Activated T-helper 1 cell treated with anti-CD3 and anti-CD28 coated beads, Interleukin-12 subunit alpha, Interleukin-12 subunit beta, Interleukin-2, Interleukin-4 antibody, amounts not matched to agents 30 ng/mL and 10 ng/mL and 1 ng/mL, durations not matched to agents 14 hours and 24 hours and 36 hours (primary cell): Measurements from ENCODE around the gene ROBO2. TPM values are rescaled to one million over a fixed set of nuclear protein-coding genes. Genes with fewer than 3 reads are reported as not detected.

Experiments used
- DNase-seq: peaks from one replicate; pipeline ENCODE4 v3.0.0; 2021; ENCODE audit warnings: low spot score
- H3K27ac Mint-ChIP-seq: one replicate; pipeline ENCODE4 v1.8.0; 2021; ENCODE audit warnings: mild to moderate bottlenecking, mixed read lengths
- H3K27me3 Mint-ChIP-seq: one replicate; pipeline ENCODE4 v1.8.0; 2022; ENCODE audit warnings: mild to moderate bottlenecking, moderate library complexity, mixed read lengths; ENCODE audit not compliant: insufficient read depth
- H3K36me3 Mint-ChIP-seq: one replicate; pipeline ENCODE4 v1.8.0; 2021; ENCODE audit warnings: low read depth, mixed read lengths
- H3K4me1 Mint-ChIP-seq: one replicate; pipeline ENCODE4 v1.8.0; 2021; ENCODE audit warnings: low read depth, mixed read lengths
- H3K4me3 Mint-ChIP-seq: one replicate; pipeline ENCODE4 v1.8.0; 2021; ENCODE audit warnings: mild to moderate bottlenecking, moderate library complexity, mixed read lengths
- H3K9me3 Mint-ChIP-seq: one replicate; pipeline ENCODE4 v1.8.0; 2021; ENCODE audit warnings: mixed read lengths
- intact Hi-C: fragments of 100-400 bp; cut with micrococcal nuclease; formaldehyde crosslinking; loops from one replicate; pipeline ENCODE4 v1.15.1; 2024
- total RNA-seq: library from RNA; stranded (reverse); gene quantifications from 2 replicates; pipeline ENCODE4 v1.2.3, GENCODE V29; 2022

The ROBO2 gene
- total RNA-seq, 1 donor from 2014 or later, result not detected

- Mint-ChIP-seq H3K36me3 (no peaks in the 10 kb centered on the region), H3K9me3 (peaks cover 15% of the 10 kb centered on the region), H3K27me3 (no peaks in the 10 kb centered on the region), H3K4me1 (no peaks in the 10 kb centered on the region), H3K4me3 (no peak overlapping the region), H3K27ac (no peak overlapping the region)
- intact Hi-C loops, result no loop called here
- no peak for DNase-seq
Observed at GRCh38 chr3:77599948-77600347, 560.0 kb downstream of the ROBO2 start.

GRCh38 chr3:77601823-77602415, 562.0 kb downstream of the ROBO2 start:
- DNase-seq, result no peak
- Mint-ChIP-seq H3K4me3 (no peak overlapping the region), H3K27me3 (no peaks in the 10 kb centered on the region), H3K36me3 (no peaks in the 10 kb centered on the region), H3K9me3 (peaks cover 14% of the 10 kb centered on the region), H3K27ac (no peak overlapping the region), H3K4me1 (no peaks in the 10 kb centered on the region)
- intact Hi-C loops, result no loop called here

GRCh38 chr3:77602722-77603121, 562.8 kb downstream of the ROBO2 start:
- Mint-ChIP-seq H3K4me1 (no peaks in the 10 kb centered on the region), H3K36me3 (no peaks in the 10 kb centered on the region), H3K9me3 (peaks cover 14% of the 10 kb centered on the region), H3K27me3 (no peaks in the 10 kb centered on the region), H3K27ac (no peak overlapping the region), H3K4me3 (no peak overlapping the region)
- DNase-seq, result no peak
- intact Hi-C loops, result no loop called here

- no peak for DNase-seq
- Mint-ChIP-seq H3K9me3 (peaks cover 17% of the 10 kb centered on the region), H3K4me3 (no peak overlapping the region), H3K36me3 (no peaks in the 10 kb centered on the region), H3K4me1 (no peaks in the 10 kb centered on the region), H3K27me3 (no peaks in the 10 kb centered on the region), H3K27ac (no peak overlapping the region)
- intact Hi-C loops, result no loop called here
Observed at GRCh38 chr3:77605308-77605707, 565.4 kb downstream of the ROBO2 start.

- Mint-ChIP-seq H3K4me1 (no peaks in the 10 kb centered on the region), H3K27me3 (no peaks in the 10 kb centered on the region), H3K36me3 (no peaks in the 10 kb centered on the region), H3K4me3 (no peak overlapping the region), H3K9me3 (peaks cover 17% of the 10 kb centered on the region), H3K27ac (no peak overlapping the region)
- intact Hi-C loops, result no loop called here
- DNase-seq, result no peak
Observed at GRCh38 chr3:77605865-77606264, 566.0 kb downstream of the ROBO2 start.

GRCh38 chr3:77606372-77606771, 566.5 kb downstream of the ROBO2 start:
- no peaks in the 10 kb centered on the region for H3K4me1 Mint-ChIP-seq
- peaks cover 17% of the 10 kb centered on the region for H3K9me3 Mint-ChIP-seq
- H3K27me3 Mint-ChIP-seq, result no peaks in the 10 kb centered on the region
- no peak for DNase-seq
- no peaks in the 10 kb centered on the region for H3K36me3 Mint-ChIP-seq
- intact Hi-C loops, result no loop called here
- no peak overlapping the region for H3K4me3 Mint-ChIP-seq
- no peak overlapping the region for H3K27ac Mint-ChIP-seq

- no peaks in the 10 kb centered on the region for H3K36me3 Mint-ChIP-seq
- intact Hi-C loops, result no loop called here
- no peaks in the 10 kb centered on the region for H3K4me1 Mint-ChIP-seq
- H3K4me3 Mint-ChIP-seq, result no peak overlapping the region
- peaks cover 10% of the 10 kb centered on the region for H3K9me3 Mint-ChIP-seq
- no peaks in the 10 kb centered on the region for H3K27me3 Mint-ChIP-seq
- DNase-seq, result no peak
- no peak overlapping the region for H3K27ac Mint-ChIP-seq
Observed at GRCh38 chr3:77618686-77619085, 578.8 kb downstream of the ROBO2 start.

GRCh38 chr3:77620009-77620408, 580.1 kb downstream of the ROBO2 start:
- H3K36me3 Mint-ChIP-seq, result no peaks in the 10 kb centered on the region
- no peak for DNase-seq
- H3K27ac Mint-ChIP-seq, result no peak overlapping the region
- H3K9me3 Mint-ChIP-seq, result peaks cover 10% of the 10 kb centered on the region
- intact Hi-C loops, result no loop called here
- H3K4me3 Mint-ChIP-seq, result no peak overlapping the region
- no peaks in the 10 kb centered on the region for H3K4me1 Mint-ChIP-seq
- H3K27me3 Mint-ChIP-seq, result no peaks in the 10 kb centered on the region

- no peaks in the 10 kb centered on the region for H3K27me3 Mint-ChIP-seq
- intact Hi-C loops, result no loop called here
- no peaks in the 10 kb centered on the region for H3K9me3 Mint-ChIP-seq
- no peak overlapping the region for H3K27ac Mint-ChIP-seq
- H3K36me3 Mint-ChIP-seq, result no peaks in the 10 kb centered on the region
- no peak for DNase-seq
- H3K4me1 Mint-ChIP-seq, result no peaks in the 10 kb centered on the region
- no peak overlapping the region for H3K4me3 Mint-ChIP-seq
Observed at GRCh38 chr3:77623500-77623899, 583.6 kb downstream of the ROBO2 start.

- Mint-ChIP-seq H3K4me1 (no peaks in the 10 kb centered on the region), H3K9me3 (no peaks in the 10 kb centered on the region), H3K36me3 (no peaks in the 10 kb centered on the region), H3K27me3 (no peaks in the 10 kb centered on the region), H3K27ac (no peak overlapping the region), H3K4me3 (no peak overlapping the region)
- DNase-seq, result no peak
- intact Hi-C loops, result no loop called here
Observed at GRCh38 chr3:77626157-77626556, 586.3 kb downstream of the ROBO2 start.

- H3K27ac Mint-ChIP-seq, result no peak overlapping the region
- H3K27me3 Mint-ChIP-seq, result no peaks in the 10 kb centered on the region
- H3K36me3 Mint-ChIP-seq, result no peaks in the 10 kb centered on the region
- H3K4me1 Mint-ChIP-seq, result no peaks in the 10 kb centered on the region
- peaks cover 6% of the 10 kb centered on the region for H3K9me3 Mint-ChIP-seq
- DNase-seq, result no peak
- intact Hi-C loops, result no loop called here
- H3K4me3 Mint-ChIP-seq, result no peak overlapping the region
Observed at GRCh38 chr3:77648214-77648613, 608.3 kb downstream of the ROBO2 start.

GRCh38 chr3:77648664-77649063, 608.8 kb downstream of the ROBO2 start:
- Mint-ChIP-seq H3K27ac (no peak overlapping the region), H3K36me3 (no peaks in the 10 kb centered on the region), H3K4me3 (no peak overlapping the region), H3K9me3 (peaks cover 2% of the 10 kb centered on the region), H3K27me3 (no peaks in the 10 kb centered on the region), H3K4me1 (no peaks in the 10 kb centered on the region)
- DNase-seq, result no peak
- intact Hi-C loops, result no loop called here

GRCh38 chr3:77652624-77653023, 612.7 kb downstream of the ROBO2 start:
- H3K9me3 Mint-ChIP-seq, result peaks cover 11% of the 10 kb centered on the region
- DNase-seq, result no peak
- H3K27me3 Mint-ChIP-seq, result no peaks in the 10 kb centered on the region
- intact Hi-C loops, result no loop called here
- H3K36me3 Mint-ChIP-seq, result no peaks in the 10 kb centered on the region
- no peak overlapping the region for H3K4me3 Mint-ChIP-seq
- H3K27ac Mint-ChIP-seq, result no peak overlapping the region
- no peaks in the 10 kb centered on the region for H3K4me1 Mint-ChIP-seq

GRCh38 chr3:77655396-77655795, 615.5 kb downstream of the ROBO2 start:
- intact Hi-C loops, result no loop called here
- H3K9me3 Mint-ChIP-seq, result peaks cover 18% of the 10 kb centered on the region
- H3K27me3 Mint-ChIP-seq, result no peaks in the 10 kb centered on the region
- H3K36me3 Mint-ChIP-seq, result no peaks in the 10 kb centered on the region
- H3K4me1 Mint-ChIP-seq, result no peaks in the 10 kb centered on the region
- no peak overlapping the region for H3K4me3 Mint-ChIP-seq
- no peak for DNase-seq
- H3K27ac Mint-ChIP-seq, result no peak overlapping the region
